HG02588 (cell line): Measurements from ENCODE around the gene KCNE1.

ENCODE experiments used
- ATAC-seq: cut with Tn5 transposase; IDR thresholded peaks from one replicate; pipeline ENCODE4 v1.9.1; 2021; ENCODE audit warnings: mild to moderate bottlenecking, moderate library complexity; ENCODE audit not compliant: unreplicated experiment

The KCNE1 gene

GRCh38 chr21:34536311-34536710 lies 24.3 kb upstream of the KCNE1 start:
- no peak for ATAC-seq

GRCh38 chr21:34535886-34536285 lies 23.9 kb upstream of the KCNE1 start:
- ATAC-seq, result no peak

DNA sequence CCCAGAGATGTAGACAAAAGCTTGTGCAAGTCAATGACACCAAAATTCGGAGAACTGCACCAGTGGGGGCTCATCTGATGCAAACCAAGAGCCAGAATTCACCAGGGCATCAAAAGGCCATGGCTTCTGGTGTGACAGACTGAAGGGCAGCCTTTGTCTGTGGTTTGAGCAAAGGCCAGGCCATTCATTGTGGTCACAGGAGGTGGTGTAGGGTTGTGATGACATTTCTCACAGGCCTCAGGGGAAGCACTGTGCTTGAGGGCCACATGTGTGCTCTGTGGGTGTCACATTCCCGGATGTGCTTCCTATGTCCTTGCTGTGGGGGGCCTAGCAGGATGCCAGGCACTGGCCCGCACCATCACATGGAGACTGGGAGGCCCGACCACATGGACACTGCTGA lies 22.5 kb upstream of the KCNE1 start:
- no peak for ATAC-seq

DNA sequence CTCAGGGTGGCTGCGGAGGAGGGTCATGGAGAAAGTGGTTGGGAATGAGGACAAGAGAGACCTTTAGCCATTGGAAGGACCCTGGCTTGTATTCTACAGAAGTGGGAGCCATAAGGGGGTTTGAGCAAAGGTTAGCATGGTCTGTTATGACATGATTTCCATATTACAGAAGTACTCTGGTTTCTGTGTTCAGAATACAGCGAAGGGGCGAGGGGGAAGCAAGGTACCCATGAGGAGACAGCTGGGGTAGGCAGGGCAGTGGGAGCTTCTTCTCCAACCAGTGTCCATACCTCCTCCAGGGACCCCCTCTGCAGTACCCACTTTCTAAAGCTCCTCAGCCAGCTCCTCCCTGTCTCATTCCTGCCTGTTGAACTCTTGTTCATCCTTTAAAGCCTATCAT lies 21.9 kb upstream of the KCNE1 start:
- ATAC-seq, result no peak

- ATAC-seq, result no peak
Measured at GRCh38 chr21:34531399-34531798, 19.4 kb upstream of the KCNE1 start.

DNA sequence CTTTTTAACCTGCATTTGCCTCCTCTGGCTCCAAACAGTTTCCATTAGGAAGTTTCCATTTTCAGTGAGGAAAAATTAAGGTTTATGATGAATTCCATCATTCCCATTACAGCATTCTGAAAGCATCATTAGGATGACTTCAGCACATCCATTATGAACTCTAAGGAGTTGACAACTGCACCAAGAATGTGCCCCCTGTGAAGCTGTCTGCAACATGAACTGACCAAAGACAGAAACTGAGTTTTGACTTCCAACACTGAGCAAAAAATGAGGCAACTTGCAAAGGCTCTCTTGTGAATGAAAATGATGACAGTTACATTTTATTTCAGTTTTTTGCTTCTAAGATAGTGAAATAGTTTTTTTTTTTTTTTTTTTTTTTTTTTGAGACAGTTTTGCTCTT lies 18.3 kb upstream of the KCNE1 start:
- no peak for ATAC-seq

DNA sequence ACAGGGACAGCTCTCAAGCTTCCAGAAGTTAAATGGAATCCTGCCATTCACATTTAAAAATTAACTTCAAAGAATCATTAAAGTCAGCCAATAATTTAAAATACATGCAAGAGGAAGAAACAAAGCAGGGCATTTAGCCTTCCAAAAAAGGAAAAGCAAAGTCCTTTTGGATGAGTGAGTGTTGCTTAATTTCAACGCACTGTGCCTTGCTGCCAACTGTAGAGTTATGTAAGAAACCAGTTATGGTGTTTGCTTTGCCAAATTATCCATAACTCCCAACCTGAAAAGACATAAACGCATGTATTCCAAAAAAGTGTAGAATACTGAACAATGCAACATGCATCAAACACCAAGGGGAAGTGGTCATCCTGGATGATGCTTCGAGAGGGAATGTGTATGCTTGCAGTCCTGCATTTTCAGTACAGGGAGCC lies 16.1 kb upstream of the KCNE1 start:
- no peak for ATAC-seq

DNA sequence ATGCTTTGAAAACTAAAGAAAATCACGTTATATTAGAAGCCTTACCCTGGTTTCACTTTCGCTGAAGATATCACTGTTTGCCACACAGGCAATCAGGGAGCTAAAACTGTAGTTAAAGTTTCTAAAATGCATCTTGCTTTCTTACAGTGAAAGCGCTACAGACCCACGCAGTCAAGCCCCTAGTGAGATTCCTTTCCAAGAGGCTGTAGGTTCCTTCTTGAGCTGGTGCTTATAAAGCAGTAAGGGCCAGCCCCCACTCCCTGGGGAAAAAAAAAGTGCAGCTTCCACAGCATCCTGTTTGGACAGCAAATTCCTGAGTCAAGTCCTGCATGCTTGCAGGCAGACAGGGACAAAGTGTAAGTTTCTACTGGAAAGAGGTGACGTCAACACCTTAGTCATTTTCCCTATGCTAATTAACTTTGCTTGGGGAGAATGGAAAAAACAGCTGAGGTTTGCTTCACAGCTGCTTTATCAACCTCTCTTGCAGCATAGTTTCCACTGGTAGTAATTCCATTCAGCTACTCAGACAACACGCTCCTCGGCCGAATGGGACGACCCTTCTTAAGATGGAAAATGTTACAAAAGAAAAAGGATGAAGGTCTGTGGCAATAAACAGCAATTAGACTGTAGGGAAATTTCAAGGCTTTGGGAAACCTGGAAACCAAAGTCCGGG lies 14.7 kb upstream of the KCNE1 start:
- no peak for ATAC-seq

- ATAC-seq, result no peak
Measured at GRCh38 chr21:34526241-34526617, 14.2 kb upstream of the KCNE1 start.

- no peak for ATAC-seq
Measured at GRCh38 chr21:34524646-34525601, 12.9 kb upstream of the KCNE1 start.

- no peak for ATAC-seq
Measured at GRCh38 chr21:34523019-34523555, 11.1 kb upstream of the KCNE1 start.

- ATAC-seq, result no peak
Measured at GRCh38 chr21:34522284-34522683, 10.3 kb upstream of the KCNE1 start.

DNA sequence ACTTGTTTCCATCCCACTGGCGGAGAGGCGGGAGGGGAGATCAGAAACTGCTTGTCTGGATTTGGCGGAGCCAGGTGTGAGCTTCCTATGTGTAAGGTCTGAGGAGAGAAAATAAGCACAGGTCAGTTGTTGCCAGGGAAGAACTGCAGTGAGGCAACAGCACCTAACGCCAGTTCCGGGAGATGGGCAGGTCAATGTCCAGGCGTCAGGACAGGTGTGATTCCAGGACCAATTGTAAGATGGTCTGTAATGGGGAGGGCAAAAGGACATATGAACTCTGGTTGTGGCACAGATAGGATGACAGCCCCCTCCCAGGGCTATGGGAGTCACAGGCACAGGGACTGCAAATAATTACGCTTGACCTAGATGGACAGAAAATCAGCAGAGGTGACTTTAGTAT lies 9.6 kb upstream of the KCNE1 start:
- no peak for ATAC-seq

DNA sequence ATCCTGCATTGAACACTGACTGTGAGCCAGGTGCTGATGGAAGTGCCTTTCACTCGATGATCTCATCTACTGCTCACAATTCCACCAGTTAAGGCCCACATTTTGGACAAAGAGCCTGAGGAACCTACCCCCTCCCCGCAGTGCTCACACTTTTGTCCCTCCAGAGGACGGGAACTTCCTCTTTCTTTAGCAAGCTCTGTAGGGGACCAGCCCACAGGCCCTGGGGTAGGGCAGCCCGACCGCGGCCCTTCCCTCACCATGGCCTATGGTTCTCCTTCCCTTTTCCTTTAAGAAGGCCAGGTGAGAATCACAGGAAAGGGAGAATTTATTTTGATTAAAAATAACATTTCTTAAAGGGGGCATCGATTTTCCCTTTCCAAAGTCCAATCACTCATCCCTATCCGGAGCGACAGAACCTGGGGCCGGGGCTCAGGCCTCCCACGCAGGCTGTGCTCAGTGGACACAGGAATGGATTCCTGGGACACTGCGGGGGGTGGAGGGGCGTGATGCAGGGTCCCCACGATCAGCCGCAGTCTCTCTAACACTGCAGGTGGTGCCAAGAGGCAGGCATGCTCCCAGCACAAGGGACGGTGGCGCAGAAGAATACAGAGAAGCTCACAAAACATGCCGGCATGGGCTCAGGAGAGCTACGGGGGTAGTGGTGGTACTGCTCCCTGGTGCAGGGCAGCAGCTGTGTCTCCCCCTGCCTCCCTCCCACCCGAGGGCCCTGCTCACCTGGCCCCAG lies 8.9 kb upstream of the KCNE1 start:
- no peak for ATAC-seq

GRCh38 chr21:34520281-34520680 lies 8.3 kb upstream of the KCNE1 start:
- ATAC-seq, result no peak

DNA sequence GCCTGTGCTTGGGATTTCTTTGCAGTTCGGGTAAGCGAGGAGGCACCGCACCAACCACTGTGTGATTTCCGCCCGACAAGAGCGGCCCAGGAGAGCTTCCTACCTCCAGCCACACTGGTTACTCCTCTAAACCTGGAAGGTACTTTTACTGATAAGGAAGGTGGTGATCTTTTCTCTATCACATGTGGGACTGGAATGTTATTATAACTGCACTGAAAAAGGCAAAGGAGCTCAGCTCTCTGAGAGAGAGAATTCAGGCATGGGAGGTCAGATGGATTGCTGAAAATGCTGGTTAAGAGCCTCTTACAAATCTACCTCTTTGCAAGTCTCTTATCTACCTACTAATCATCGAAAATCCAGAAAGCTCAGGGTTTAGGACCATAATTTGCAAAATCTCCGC lies 7.7 kb upstream of the KCNE1 start:
- ATAC-seq, result no peak

GRCh38 chr21:34519016-34519415 lies 7.0 kb upstream of the KCNE1 start:
- no peak for ATAC-seq

- no peak for ATAC-seq
Measured at GRCh38 chr21:34518301-34518700, 6.3 kb upstream of the KCNE1 start.

GRCh38 chr21:34517491-34518245 lies 5.7 kb upstream of the KCNE1 start:
- no peak for ATAC-seq

DNA sequence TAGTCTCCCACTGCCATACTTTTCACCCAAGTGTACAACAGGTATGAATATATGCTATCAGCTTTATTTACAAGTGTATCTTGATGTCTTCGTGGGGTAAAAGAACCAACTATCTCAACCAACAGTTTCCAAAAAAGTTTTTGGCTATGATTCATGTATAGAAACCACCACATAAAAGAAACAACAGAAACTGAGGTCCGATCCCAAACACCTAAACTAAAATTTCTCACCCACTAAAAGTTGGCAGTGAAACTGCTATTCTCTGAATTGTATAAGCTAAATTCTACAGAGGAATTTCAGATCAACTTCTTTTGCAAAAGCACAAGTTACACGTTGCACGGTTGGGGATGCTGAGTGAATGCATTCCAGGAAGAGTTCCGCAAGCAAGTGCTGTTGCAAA lies 5.0 kb upstream of the KCNE1 start:
- no peak for ATAC-seq
